ENCODE data around the gene MANEAL.
A peak's percentile ranks its signal among the peaks of the same experiment; 100 is the strongest.
"Not testable (repeated sequence)": the region's sequence is repeated elsewhere in the genome, so short reads cannot be mapped to it uniquely, and the experiment has no call there.

MANEAL gene

GRCh38 chr1:37763791-37764413, 29.7 kb upstream of the MANEAL start:
- TF ChIP-seq JUND (IDR thresholded peaks at IDR 0.05; ENCODE audit: low read depth) = no peak
- in situ Hi-C loops (cut with HindIII; ENCODE audit: low pct_unique_long_range_greater_than_20kb, low sequenced_read_pairs) = no loop called here
- DNase-seq (ENCODE audit: low read depth in 1 of 2, low spot score in 1 of 2) = no peak

GRCh38 chr1:37764414-37764825, 29.2 kb upstream of the MANEAL start:
- TF ChIP-seq JUND (IDR thresholded peaks at IDR 0.05; ENCODE audit: low read depth) = no peak
- in situ Hi-C loops (cut with HindIII; ENCODE audit: low pct_unique_long_range_greater_than_20kb, low sequenced_read_pairs) = no loop called here

GRCh38 chr1:37764888-37765441, 28.7 kb upstream of the MANEAL start, which contains the start of gene EPHA10:
Gene EPHA10 (minus strand): TSS chr1:37765120. CDS start chr1:37765066, 54 bp downstream.
- DNase-seq (ENCODE audit: low read depth in 1 of 2, low spot score in 1 of 2) = no peak
- in situ Hi-C loops (cut with HindIII; ENCODE audit: low pct_unique_long_range_greater_than_20kb, low sequenced_read_pairs) = no loop called here
- TF ChIP-seq JUND (IDR thresholded peaks at IDR 0.05; ENCODE audit: low read depth) = no peak

More at GRCh38 chr1:37764414-37764825, 29.2 kb upstream of the MANEAL start:
- DNase-seq (ENCODE audit: low read depth in 1 of 2, low spot score in 1 of 2) = peak; percentile 36 to 65

DNA sequence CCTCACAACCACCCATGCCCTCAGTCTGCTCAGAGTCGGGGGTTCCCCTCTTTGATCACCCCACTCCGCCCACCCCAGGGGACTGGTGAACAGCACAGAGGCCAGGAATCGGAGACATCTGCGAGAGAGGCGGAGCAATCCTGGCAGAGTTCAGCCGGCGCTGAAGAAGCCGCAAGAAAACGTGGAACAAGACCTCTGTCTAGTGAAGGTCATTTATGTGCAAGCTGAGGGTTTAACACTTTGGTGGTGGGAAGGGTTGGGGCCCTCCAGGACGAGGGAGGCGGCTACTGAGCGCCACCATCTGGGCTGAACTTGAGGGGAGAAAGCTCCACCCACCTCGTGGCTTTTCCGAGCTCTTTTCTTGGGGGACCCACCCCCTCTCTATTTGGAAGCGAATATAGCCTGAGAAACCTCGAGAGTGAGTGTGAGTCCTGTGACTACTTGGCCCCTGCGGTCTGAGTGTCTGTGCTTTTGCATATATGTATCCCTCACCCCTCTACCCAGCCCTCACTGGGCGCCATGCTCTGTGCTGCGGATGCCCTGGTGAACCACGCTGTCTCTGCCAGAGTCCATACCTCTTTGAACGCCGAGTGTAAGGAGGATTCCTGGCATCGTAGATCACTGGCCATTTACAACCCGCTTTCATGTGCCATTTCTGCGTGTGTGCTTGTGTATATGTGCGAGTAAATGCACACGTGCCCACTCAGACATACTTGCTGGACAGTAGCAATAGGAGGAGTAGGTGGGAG, 27.6 kb upstream of the MANEAL start:
- no peak for TF ChIP-seq JUND (IDR thresholded peaks at IDR 0.05; ENCODE audit: low read depth)
- DNase-seq (ENCODE audit: low read depth in 1 of 2, low spot score in 1 of 2) = no peak
- in situ Hi-C loops (cut with HindIII; ENCODE audit: low pct_unique_long_range_greater_than_20kb, low sequenced_read_pairs) = no loop called here

- TF ChIP-seq JUND (IDR thresholded peaks at IDR 0.05; ENCODE audit: low read depth) = no peak
- no peak for DNase-seq (ENCODE audit: low read depth in 1 of 2, low spot score in 1 of 2)
- in situ Hi-C loops (cut with HindIII; ENCODE audit: low pct_unique_long_range_greater_than_20kb, low sequenced_read_pairs) = no loop called here
Observed at GRCh38 chr1:37767488-37767887, 26.2 kb upstream of the MANEAL start.

- in situ Hi-C loops (cut with HindIII; ENCODE audit: low pct_unique_long_range_greater_than_20kb, low sequenced_read_pairs); DNase-seq (ENCODE audit: low read depth in 1 of 2, low spot score in 1 of 2): not testable (repeated sequence)
Observed at GRCh38 chr1:37771440-37771839, 22.2 kb upstream of the MANEAL start.

DNA sequence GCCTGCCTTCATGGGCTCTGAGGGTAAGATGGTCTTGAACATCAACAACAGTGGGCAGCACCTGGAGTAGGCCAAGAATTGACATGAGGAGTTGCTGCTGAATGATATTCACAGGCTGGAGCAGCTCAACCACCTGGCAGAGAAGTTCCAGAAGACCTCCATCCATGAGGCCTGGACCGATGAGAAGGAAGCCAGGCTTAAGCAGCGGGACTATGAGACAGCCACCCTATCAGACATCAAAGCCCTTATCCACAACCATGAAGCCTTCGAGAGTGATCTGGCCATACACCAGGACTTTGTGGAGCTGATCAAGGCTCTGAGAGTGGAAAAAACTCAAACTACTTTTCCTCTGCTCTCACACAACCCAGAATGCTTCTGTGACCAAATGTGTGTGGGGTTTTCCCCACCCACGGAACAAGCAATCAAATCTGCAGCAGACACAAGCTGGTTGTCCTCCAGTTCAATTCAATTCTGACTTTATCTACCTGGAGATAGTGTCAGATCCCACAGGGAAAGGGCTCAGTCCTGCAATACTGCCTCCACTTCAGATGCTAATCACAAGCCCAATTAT, 16.6 kb upstream of the MANEAL start:
- no peak for TF ChIP-seq JUND (IDR thresholded peaks at IDR 0.05; ENCODE audit: low read depth)
- in situ Hi-C loops (cut with HindIII; ENCODE audit: low pct_unique_long_range_greater_than_20kb, low sequenced_read_pairs) = no loop called here
- no peak for DNase-seq (ENCODE audit: low read depth in 1 of 2, low spot score in 1 of 2)

- no peak for DNase-seq (ENCODE audit: low read depth in 1 of 2, low spot score in 1 of 2)
- TF ChIP-seq JUND (IDR thresholded peaks at IDR 0.05; ENCODE audit: low read depth) = no peak
- in situ Hi-C loops (cut with HindIII; ENCODE audit: low pct_unique_long_range_greater_than_20kb, low sequenced_read_pairs) = no loop called here
Observed at GRCh38 chr1:37778654-37779053, 15.0 kb upstream of the MANEAL start.

DNA sequence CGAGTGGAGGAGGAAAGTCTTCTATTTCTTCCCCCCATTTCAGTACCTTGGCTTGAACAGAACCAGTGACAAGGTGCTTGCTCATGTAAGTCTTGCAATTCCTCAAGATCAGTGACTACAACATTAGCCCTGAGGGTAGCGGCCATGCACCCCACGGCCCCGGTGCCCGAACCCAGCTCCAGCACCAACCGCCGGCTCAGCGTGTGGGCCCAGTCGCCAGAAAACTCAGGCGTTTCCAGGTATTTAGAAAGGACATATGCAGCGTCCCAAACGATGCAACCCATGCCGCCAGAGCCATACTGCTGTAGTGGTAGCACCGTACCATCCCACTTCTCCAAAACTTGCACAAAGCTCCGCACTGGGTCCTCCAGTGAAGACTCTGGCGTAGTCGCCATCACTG, 11.2 kb upstream of the MANEAL start:
- in situ Hi-C loops (cut with HindIII; ENCODE audit: low pct_unique_long_range_greater_than_20kb, low sequenced_read_pairs) = no loop called here
- no peak for DNase-seq (ENCODE audit: low read depth in 1 of 2, low spot score in 1 of 2)
- TF ChIP-seq JUND (IDR thresholded peaks at IDR 0.05; ENCODE audit: low read depth) = no peak

GRCh38 chr1:37792943-37793686, 532 bp upstream of the MANEAL start:
- DNase-seq (ENCODE audit: low read depth in 1 of 2, low spot score in 1 of 2) = peak in 1 of 2 experiments; percentile 26
- in situ Hi-C loops (cut with HindIII; ENCODE audit: low pct_unique_long_range_greater_than_20kb, low sequenced_read_pairs) = no loop called here

DNA sequence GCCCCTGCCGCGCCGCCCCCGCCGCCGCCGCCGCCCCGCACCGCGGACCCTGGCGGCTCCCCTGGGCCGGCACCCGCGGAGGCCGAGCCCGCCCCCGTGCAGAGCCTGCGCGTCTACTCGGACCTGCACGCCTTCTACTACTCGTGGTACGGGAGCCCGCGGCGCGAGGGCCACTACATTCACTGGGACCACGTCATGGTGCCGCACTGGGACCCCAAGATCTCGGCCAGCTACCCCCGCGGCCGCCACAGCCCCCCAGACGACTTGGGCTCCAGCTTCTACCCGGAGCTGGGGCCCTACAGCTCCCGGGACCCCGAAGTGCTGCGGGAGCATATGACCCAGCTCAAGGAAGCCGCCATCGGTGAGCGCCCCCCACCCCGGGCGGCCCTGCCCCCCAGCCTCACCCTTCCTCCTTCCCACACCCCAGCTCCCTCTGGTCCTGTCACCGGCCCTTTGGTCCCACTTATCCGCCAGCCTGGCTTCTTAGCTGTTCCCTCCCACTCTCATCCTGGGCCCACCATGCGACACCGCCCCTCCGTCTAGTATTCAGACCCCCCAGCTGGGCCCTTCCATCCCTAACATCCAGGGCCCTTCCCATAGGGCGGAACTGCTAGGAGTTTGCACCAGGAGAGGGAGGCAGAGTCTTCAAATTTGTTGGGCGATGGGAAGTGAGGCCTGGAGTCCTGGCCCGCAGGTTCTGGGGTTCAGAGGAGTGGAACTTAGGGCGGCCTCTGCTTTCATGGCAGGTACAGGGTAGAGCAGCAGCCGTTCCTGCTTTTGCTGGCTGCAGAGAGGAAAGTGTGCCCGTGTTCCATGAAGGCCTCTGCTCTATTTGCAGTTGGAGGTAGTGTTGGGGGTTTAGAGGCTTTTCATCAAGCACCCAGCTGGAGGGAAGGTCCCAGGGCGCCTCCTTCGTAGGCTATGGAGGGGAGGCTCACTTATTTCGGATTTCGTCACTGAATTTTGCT, 1.0 kb downstream of the MANEAL start:
- DNase-seq (ENCODE audit: low read depth in 1 of 2, low spot score in 1 of 2) = peak; percentile 30 to 31
- TF ChIP-seq JUND (IDR thresholded peaks at IDR 0.05; ENCODE audit: low read depth) = no peak
- in situ Hi-C loops (cut with HindIII; ENCODE audit: low pct_unique_long_range_greater_than_20kb, low sequenced_read_pairs) = no loop called here

More at GRCh38 chr1:37792943-37793686, 532 bp upstream of the MANEAL start:
- TF ChIP-seq JUND (IDR thresholded peaks at IDR 0.05; ENCODE audit: low read depth) = no peak

Measured in T47D (cell line).